BE2C (cell line): ENCODE data around the gene SFXN3.
A peak's percentile ranks its signal among the peaks of the same experiment; 100 is the strongest.

Experiments used
- DNase-seq: peaks from one replicate; pipeline ENCODE4 v3.0.0-alpha.2; 2020
- H3K27me3 ChIP-seq: fragments of 250-450 bp; sonication (Bioruptor Pico); 2 replicates; pipeline ENCODE4 v1.5.1; 2020; ENCODE audit warnings: mild to moderate bottlenecking
- H3K36me3 ChIP-seq: fragments of 250-450 bp; sonication (Bioruptor Pico); 2 replicates; pipeline ENCODE4 v1.5.1; 2020; ENCODE audit warnings: mild to moderate bottlenecking
- H3K4me1 ChIP-seq: fragments of 250-450 bp; sonication (Bioruptor Pico); 2 replicates; pipeline ENCODE4 v1.5.1; 2020
- H3K4me3 ChIP-seq: 2 replicates; pipeline ENCODE4 v1.5.1; 2011; ENCODE audit warnings: low read depth, low read length
- H3K9me3 ChIP-seq: fragments of 250-450 bp; sonication (Bioruptor Pico); 2 replicates; pipeline ENCODE4 v1.5.1; 2020
- TF ChIP-seq, protein P1 (sequence below): IDR thresholded peaks from 2 replicates; pipeline ENCODE4 v1.5.1; 2012; ENCODE audit warnings: mild to moderate bottlenecking, low read depth, low read length

Gene SFXN3

DNA sequence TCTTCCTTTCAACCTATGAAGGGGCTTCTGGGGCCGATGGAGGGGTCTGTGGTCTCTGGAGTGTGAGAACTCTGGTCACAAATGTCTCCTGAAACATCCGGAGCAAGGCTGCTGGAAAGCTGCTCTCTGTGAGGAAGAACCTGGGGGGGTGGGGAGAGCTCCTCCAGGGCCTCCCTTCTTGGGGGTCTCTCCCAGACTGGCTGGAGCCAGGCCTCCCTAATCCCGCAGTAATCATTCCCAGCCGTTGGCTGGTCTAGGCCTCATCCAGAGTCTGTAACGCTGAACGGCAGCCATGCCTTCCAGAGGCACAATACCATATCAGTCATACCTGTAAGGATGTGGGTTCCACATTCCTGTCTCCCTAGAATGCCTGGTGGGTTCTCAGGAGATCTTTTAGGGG is 35.9 kb upstream of the SFXN3 start:
- TF ChIP-seq, protein P1, sequence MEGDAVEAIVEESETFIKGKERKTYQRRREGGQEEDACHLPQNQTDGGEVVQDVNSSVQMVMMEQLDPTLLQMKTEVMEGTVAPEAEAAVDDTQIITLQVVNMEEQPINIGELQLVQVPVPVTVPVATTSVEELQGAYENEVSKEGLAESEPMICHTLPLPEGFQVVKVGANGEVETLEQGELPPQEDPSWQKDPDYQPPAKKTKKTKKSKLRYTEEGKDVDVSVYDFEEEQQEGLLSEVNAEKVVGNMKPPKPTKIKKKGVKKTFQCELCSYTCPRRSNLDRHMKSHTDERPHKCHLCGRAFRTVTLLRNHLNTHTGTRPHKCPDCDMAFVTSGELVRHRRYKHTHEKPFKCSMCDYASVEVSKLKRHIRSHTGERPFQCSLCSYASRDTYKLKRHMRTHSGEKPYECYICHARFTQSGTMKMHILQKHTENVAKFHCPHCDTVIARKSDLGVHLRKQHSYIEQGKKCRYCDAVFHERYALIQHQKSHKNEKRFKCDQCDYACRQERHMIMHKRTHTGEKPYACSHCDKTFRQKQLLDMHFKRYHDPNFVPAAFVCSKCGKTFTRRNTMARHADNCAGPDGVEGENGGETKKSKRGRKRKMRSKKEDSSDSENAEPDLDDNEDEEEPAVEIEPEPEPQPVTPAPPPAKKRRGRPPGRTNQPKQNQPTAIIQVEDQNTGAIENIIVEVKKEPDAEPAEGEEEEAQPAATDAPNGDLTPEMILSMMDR: no peak
- peak; percentile 43 for DNase-seq
- Histone ChIP-seq H3K4me1 (peaks cover 8% of the 10 kb centered on the region; the same call in 1 of the 2 replicates), H3K36me3 (peaks cover 35% of the 10 kb centered on the region), H3K9me3 (no peaks in the 10 kb centered on the region), H3K27me3 (no peaks in the 10 kb centered on the region), H3K4me3 (no peak overlapping the region)

DNA sequence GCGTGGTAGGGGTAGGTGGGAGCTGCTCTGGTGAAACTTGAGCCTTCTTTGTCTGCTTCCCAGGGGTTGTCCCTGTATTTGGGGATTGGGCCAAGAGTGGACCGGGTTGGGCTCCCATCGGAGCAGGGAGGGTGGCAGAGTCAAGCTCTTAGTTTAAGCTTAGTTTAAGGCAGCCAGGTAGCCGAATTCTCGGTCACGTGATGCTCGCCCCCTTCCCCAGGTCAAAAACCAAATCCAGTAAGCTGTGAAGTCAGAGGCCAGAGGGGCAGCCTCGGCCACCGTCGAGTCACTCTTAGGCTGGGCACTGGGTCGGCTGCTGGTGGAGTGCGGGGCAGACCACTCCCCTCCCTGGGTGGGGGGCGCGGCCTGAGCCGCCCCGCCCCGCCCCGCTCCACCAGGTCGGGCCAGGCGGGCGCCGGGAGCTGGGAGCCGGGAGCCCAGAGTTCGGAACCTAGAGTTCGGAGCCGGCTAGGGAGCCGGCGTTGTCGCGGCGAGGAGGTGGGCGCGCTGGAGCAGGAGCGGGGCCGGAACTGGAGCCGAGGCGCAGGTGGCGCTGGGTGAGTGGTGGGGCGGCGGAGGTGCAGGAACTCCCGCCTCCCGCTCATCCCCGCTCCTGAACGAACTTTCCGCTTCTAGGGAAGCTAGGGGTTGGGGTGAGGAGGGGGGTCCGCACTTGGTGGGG is 34.2 kb upstream of the SFXN3 start:
- Histone ChIP-seq H3K4me1 (peaks cover 17% of the 10 kb centered on the region; the same call in 1 of the 2 replicates), H3K36me3 (peaks cover 21% of the 10 kb centered on the region), H3K27me3 (no peaks in the 10 kb centered on the region), H3K4me3 (peak overlapping the region; percentile 79), H3K9me3 (no peaks in the 10 kb centered on the region)
- TF ChIP-seq, protein P1: no peak
- DNase-seq: peak; percentile 53

- H3K27me3 ChIP-seq: no peaks in the 10 kb centered on the region
- TF ChIP-seq, protein P1: peak; percentile 78
- H3K4me3 ChIP-seq: peak overlapping the region; percentile 79
- peak; percentile 87 for DNase-seq
- no peaks in the 10 kb centered on the region for H3K9me3 ChIP-seq
- peaks cover 17% of the 10 kb centered on the region; the same call in 1 of the 2 replicates for H3K4me1 ChIP-seq
- peaks cover 21% of the 10 kb centered on the region for H3K36me3 ChIP-seq
These were observed 33.5 kb upstream of the SFXN3 start for GRCh38 chr10:100997360-100998182.

DNA sequence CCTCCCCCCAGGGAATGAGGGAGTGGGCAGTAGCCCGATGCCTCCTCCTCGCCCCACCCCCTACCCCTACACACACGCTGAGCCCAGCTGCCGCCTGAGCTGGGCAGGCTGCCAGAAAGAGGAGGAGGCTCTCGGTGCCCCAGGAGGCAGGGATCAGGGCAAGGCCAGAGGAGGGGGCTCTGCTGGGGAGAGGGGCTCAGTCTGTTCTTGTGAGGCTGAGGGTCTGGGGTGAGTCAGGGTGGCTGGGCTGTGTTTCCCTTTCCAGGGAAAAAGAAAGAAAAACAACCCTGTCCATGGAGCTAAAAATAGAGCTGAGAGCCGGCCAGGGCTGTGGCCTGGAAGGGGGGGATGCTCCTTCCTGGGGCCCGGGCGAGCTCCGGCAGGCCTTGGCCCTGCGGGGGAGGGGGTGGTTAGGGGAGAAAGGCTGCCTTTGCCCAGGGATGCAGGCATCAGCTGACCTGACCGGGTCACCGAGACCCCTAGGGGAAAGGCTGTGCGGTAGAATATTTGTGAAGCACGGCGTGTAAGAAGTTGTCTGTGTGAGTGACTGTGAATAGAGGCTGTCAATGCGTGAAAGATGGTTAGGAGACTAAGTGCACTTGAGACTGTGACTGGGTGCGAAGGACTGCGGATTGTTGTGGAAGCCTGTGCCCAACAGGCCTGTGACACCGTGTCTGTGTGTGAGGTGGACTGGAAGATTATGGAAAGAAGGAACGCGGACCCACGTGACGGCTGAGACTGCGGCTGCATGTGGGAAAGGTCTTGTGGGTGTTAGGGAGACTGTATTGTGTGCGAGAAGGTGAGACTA is 32.6 kb upstream of the SFXN3 start:
- Histone ChIP-seq H3K9me3 (no peaks in the 10 kb centered on the region), H3K4me3 (peak overlapping the region; percentile 79), H3K27me3 (no peaks in the 10 kb centered on the region), H3K36me3 (peaks cover 22% of the 10 kb centered on the region), H3K4me1 (peaks cover 17% of the 10 kb centered on the region; the same call in 1 of the 2 replicates)
- TF ChIP-seq, protein P1: no peak
- peak; percentile 94 for DNase-seq

DNA sequence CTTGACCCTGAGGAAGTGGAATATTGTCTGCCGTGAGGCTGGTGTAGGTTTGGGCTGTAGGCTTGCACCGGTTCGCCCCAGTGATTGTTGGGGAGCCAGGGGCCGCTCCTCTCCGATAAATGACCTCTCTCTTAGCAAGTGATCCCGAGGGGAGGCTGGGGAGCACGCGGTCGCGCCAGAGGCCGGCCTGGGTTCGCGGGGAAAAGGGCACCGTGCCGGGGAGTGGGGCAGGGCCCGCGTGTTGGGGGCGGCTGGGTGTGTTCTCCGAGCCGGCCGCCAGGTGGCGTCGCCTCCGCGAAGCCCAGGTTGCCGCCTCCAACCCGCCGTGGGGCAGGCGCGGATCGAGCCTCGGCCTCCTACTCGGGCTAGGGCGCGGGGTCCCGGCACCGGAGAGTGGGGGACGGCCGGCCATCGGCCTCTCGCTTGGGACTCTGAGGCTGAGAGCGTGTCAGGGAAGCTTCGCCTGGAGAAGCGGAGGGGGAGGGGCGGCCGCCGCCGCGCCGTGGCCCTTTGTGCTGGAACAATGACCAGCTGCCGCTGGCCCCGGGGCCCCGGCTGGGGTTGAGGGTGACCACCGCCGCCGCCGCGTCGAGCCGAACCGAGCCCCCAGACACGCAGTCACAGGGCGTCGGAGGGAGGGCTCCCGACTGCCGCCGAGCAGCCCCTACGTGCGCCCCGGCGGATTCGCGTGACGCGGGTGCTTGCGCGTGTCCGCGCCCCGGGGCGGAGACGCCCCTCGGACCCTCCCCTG is 31.9 kb upstream of the SFXN3 start:
- Histone ChIP-seq H3K4me3 (peak overlapping the region; percentile 79), H3K27me3 (no peaks in the 10 kb centered on the region), H3K36me3 (peaks cover 22% of the 10 kb centered on the region), H3K4me1 (peaks cover 17% of the 10 kb centered on the region; the same call in 1 of the 2 replicates), H3K9me3 (no peaks in the 10 kb centered on the region)
- TF ChIP-seq, protein P1: peak; percentile 63
- DNase-seq: peak; percentile 86
